OCI-LY1 (cell line): ENCODE results near the gene PRMT9.

Source experiments
- H2AFZ ChIP-seq: fragments of 200-600 bp; sonication (generic), shearing (Covaris generic); 2 replicates; pipeline ENCODE4 v1.6.0; 2014; ENCODE audit warnings: antibody characterized with exemption, mild to moderate bottlenecking, low read length
- H3F3A ChIP-seq: fragments of 200-600 bp; sonication (generic), shearing (Covaris generic); 2 replicates; pipeline ENCODE4 v1.6.0; 2014; ENCODE audit warnings: mild to moderate bottlenecking, antibody characterized with exemption, low read length, moderate library complexity; ENCODE audit not compliant: insufficient read depth
- H3K27ac ChIP-seq: fragments of 200-600 bp; sonication (generic); 2 replicates; pipeline ENCODE4 v1.5.1; 2014; ENCODE audit warnings: low read length, mixed run types, mild to moderate bottlenecking, low read depth; ENCODE audit not compliant: poor library complexity, severe bottlenecking
- H3K27me3 ChIP-seq: fragments of 200-600 bp; sonication (generic); 2 replicates; pipeline ENCODE4 v1.6.0; 2014; ENCODE audit warnings: antibody characterized with exemption, mild to moderate bottlenecking, low read length, moderate library complexity; ENCODE audit not compliant: insufficient read depth
- H3K36me3 ChIP-seq: fragments of 200-600 bp; sonication (generic); 2 replicates; pipeline ENCODE4 v1.6.1; 2014; ENCODE audit warnings: mild to moderate bottlenecking, antibody characterized with exemption, low read length, moderate library complexity, mixed read lengths; ENCODE audit not compliant: insufficient read depth
- H3K4me1 ChIP-seq: fragments of 200-600 bp; sonication (generic); 2 replicates; pipeline ENCODE4 v1.5.1; 2014; ENCODE audit warnings: mild to moderate bottlenecking, low read length, moderate library complexity; ENCODE audit not compliant: insufficient read depth, severe bottlenecking
- H3K4me2 ChIP-seq: fragments of 200-600 bp; sonication (generic), shearing (Covaris generic); 2 replicates; pipeline ENCODE4 v1.6.1; 2014; ENCODE audit warnings: low read length
- H3K4me3 ChIP-seq: fragments of 200-600 bp; sonication (generic); 2 replicates; pipeline ENCODE4 v1.5.1; 2014; ENCODE audit warnings: low read length, low read depth, mild to moderate bottlenecking, mixed read lengths; ENCODE audit not compliant: poor library complexity, severe bottlenecking
- H3K79me2 ChIP-seq: fragments of 200-600 bp; shearing (Covaris generic); 2 replicates; pipeline ENCODE4 v1.6.1; 2016; ENCODE audit warnings: mixed run types, low read length, mixed read lengths; ENCODE audit not compliant: insufficient read depth
- H3K9ac ChIP-seq: fragments of 200-600 bp; sonication (generic), shearing (Covaris generic); 2 replicates; pipeline ENCODE4 v1.6.1; 2014; ENCODE audit warnings: mild to moderate bottlenecking, low read length, mixed read lengths
- H3K9me2 ChIP-seq: fragments of 200-600 bp; sonication (generic), shearing (Covaris generic); 2 replicates; pipeline ENCODE4 v1.6.1; 2014; ENCODE audit warnings: low read depth, mild to moderate bottlenecking, low read length, mixed read lengths
- H3K9me3 ChIP-seq: fragments of 200-600 bp; shearing (Covaris generic); 2 replicates; pipeline ENCODE4 v1.6.1; 2014; ENCODE audit warnings: low read length, mixed read lengths
- H4K20me1 ChIP-seq: fragments of 200-600 bp; sonication (generic), shearing (Covaris generic); 2 replicates; pipeline ENCODE4 v1.6.0; 2016; ENCODE audit warnings: mild to moderate bottlenecking, low read length; ENCODE audit not compliant: insufficient read depth
- EZH2 ChIP-seq: fragments of 200-600 bp; sonication (generic), shearing (Covaris generic); IDR thresholded peaks from 2 replicates; pipeline ENCODE4 v1.8.0; 2017; ENCODE audit warnings: borderline replicate concordance, mixed run types, mild to moderate bottlenecking, antibody characterized with exemption, low read length, moderate library complexity, mixed read lengths
- TF ChIP-seq, protein P1 (sequence below): fragments of 200-600 bp; sonication (generic), shearing (Covaris generic); IDR thresholded peaks from 2 replicates; pipeline ENCODE4 v1.5.1; 2017; ENCODE audit warnings: mild to moderate bottlenecking, antibody characterized with exemption, low read length, moderate library complexity, mixed read lengths

Gene PRMT9

DNA sequence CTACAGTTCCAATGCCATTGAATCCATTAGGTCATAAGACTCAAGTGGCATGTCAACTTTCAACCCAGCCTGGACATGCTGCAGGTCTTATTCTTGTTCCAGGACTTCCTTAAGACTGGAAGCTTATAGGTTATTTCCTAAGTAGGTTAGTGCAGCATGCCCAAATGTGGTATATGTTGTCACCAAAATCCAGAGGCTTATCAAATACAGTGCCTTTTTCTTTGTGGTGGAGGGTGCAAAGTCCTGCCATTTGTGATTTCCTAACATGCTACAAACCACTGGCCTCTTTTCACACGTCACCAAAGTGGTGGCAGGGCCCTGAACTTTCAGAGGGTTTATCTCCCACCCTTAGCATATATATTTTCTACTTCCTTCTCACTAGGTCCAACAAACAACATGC lies 76.5 kb downstream of the PRMT9 start:
- Histone ChIP-seq H3F3A (no peaks in the 10 kb centered on the region), H4K20me1 (no peaks in the 10 kb centered on the region), H2AFZ (no peak overlapping the region), H3K9ac (no peak overlapping the region), H3K4me1 (no peaks in the 10 kb centered on the region), H3K27me3 (no peaks in the 10 kb centered on the region), H3K79me2 (no peaks in the 10 kb centered on the region), H3K27ac (no peak overlapping the region), H3K9me3 (no peaks in the 10 kb centered on the region), H3K36me3 (no peaks in the 10 kb centered on the region), H3K9me2 (no peaks in the 10 kb centered on the region), H3K4me2 (no peak overlapping the region), H3K4me3 (no peak overlapping the region)
- no peak for TF ChIP-seq EZH2
- TF ChIP-seq, protein P1, sequence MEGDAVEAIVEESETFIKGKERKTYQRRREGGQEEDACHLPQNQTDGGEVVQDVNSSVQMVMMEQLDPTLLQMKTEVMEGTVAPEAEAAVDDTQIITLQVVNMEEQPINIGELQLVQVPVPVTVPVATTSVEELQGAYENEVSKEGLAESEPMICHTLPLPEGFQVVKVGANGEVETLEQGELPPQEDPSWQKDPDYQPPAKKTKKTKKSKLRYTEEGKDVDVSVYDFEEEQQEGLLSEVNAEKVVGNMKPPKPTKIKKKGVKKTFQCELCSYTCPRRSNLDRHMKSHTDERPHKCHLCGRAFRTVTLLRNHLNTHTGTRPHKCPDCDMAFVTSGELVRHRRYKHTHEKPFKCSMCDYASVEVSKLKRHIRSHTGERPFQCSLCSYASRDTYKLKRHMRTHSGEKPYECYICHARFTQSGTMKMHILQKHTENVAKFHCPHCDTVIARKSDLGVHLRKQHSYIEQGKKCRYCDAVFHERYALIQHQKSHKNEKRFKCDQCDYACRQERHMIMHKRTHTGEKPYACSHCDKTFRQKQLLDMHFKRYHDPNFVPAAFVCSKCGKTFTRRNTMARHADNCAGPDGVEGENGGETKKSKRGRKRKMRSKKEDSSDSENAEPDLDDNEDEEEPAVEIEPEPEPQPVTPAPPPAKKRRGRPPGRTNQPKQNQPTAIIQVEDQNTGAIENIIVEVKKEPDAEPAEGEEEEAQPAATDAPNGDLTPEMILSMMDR, result no peak

DNA sequence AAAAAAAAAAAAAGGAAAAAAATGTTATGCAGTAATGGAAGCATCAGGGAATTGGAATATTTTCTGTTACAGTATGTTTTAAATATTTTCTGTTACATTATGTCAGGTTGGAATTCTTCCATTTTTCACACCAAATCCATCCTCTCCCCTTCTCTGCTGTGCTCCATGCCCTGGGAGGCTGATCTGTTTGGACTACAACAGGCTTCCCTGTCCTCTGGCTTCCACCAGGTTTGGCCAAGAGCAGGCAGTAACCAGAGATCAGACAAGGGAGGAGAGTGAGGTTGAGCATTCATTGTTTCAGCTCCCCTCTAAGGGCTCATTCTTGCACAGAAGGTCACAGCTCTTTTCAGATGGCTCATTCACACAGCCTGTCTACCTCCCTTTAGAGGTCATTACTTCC lies 78.5 kb downstream of the PRMT9 start:
- Histone ChIP-seq H3F3A (no peaks in the 10 kb centered on the region), H3K9me2 (no peaks in the 10 kb centered on the region), H4K20me1 (no peaks in the 10 kb centered on the region), H3K27ac (no peak overlapping the region), H3K79me2 (no peaks in the 10 kb centered on the region), H3K36me3 (no peaks in the 10 kb centered on the region), H3K27me3 (no peaks in the 10 kb centered on the region), H3K4me2 (no peak overlapping the region), H2AFZ (no peak overlapping the region), H3K9me3 (no peaks in the 10 kb centered on the region), H3K9ac (no peak overlapping the region), H3K4me3 (no peak overlapping the region), H3K4me1 (no peaks in the 10 kb centered on the region)
- no peak for TF ChIP-seq EZH2
- TF ChIP-seq, protein P1, result no peak

DNA sequence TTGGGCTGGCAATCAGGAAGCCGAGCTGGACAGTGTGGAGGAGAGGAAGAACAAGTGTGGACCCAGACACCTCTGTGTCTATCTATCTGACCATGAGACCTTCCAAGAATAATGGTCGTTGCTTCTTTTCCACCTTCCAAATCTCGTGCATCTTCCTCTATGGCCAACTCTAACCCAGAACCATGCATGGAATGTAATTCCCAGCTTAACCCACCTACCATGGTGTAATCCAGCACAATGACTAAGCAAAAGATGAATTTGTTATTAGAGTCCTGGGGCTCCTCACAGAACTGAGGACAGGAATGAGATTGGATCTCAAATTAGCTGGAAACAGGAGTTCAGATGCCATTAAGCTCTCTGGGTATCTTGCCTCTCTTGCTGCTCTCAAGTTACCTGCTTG lies 84.2 kb downstream of the PRMT9 start:
- H4K20me1 ChIP-seq, result no peaks in the 10 kb centered on the region
- no peaks in the 10 kb centered on the region for H3F3A ChIP-seq
- no peaks in the 10 kb centered on the region for H3K9me3 ChIP-seq
- H3K4me3 ChIP-seq, result no peak overlapping the region
- H2AFZ ChIP-seq, result no peak overlapping the region
- H3K4me2 ChIP-seq, result no peak overlapping the region
- H3K36me3 ChIP-seq, result no peaks in the 10 kb centered on the region
- no peaks in the 10 kb centered on the region for H3K79me2 ChIP-seq
- no peaks in the 10 kb centered on the region; the same call in 1 of the 2 replicates for H3K27me3 ChIP-seq
- H3K9ac ChIP-seq, result no peak overlapping the region
- no peaks in the 10 kb centered on the region for H3K9me2 ChIP-seq
- no peak overlapping the region for H3K27ac ChIP-seq
- no peaks in the 10 kb centered on the region for H3K4me1 ChIP-seq
- TF ChIP-seq EZH2, result no peak
- TF ChIP-seq, protein P1, result no peak
